GM19438 (cell line): Measurements from ENCODE around the gene CEACAM20.
"Not testable (repeated sequence)": the region's sequence is repeated elsewhere in the genome, so short reads cannot be mapped to it uniquely, and the experiment has no call there.

Experiments used
- ATAC-seq: cut with Tn5 transposase; IDR thresholded peaks from one replicate; pipeline ENCODE4 v1.9.1; 2021; ENCODE audit warnings: low read depth; ENCODE audit not compliant: unreplicated experiment

The CEACAM20 gene

DNA sequence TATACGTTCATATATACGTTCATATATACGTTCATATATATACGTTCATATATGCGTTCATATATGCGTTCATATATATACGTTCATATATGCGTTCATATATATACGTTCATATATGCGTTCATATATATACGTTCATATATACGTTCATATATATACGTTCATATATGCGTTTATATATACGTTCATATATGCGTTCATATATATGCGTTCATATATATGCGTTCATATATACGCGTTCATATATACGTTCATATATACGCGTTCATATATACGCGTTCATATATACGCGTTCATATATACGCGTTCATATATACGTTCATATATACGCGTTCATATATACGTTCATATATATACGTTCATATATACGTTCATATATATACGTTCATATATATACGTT is 21.5 kb upstream of the CEACAM20 start:
- not testable (repeated sequence) for ATAC-seq

DNA sequence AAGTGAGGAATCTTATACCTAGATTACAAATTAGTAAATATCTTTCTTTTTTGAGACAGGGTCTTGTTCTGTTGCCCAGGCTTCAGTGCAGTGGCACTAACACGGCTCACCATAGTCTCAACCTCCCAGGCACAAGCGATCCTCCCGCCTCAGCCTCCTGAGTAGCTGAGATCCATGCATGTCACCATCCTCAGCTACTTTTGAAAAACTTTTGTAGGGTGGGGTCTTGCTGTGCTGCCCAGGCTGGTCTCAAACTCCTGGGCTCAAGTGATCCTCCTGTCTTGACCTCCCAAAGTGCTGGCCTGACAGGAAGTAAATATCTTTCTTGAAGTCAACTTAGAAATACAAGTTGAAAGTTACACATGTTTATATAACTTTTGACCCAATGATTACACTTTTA is 20.0 kb upstream of the CEACAM20 start:
- ATAC-seq: no peak

GRCh38 chr19:44548736-44549135 is 19.3 kb upstream of the CEACAM20 start:
- no peak for ATAC-seq

GRCh38 chr19:44544031-44544430 is 14.6 kb upstream of the CEACAM20 start:
- no peak for ATAC-seq

- ATAC-seq: no peak
Measured at GRCh38 chr19:44542671-44543070, 13.2 kb upstream of the CEACAM20 start.

GRCh38 chr19:44540736-44541135 is 11.3 kb upstream of the CEACAM20 start:
- no peak for ATAC-seq

GRCh38 chr19:44539991-44540390 is 10.5 kb upstream of the CEACAM20 start:
- no peak for ATAC-seq

- no peak for ATAC-seq
Measured at GRCh38 chr19:44539236-44539826, 9.9 kb upstream of the CEACAM20 start.

DNA sequence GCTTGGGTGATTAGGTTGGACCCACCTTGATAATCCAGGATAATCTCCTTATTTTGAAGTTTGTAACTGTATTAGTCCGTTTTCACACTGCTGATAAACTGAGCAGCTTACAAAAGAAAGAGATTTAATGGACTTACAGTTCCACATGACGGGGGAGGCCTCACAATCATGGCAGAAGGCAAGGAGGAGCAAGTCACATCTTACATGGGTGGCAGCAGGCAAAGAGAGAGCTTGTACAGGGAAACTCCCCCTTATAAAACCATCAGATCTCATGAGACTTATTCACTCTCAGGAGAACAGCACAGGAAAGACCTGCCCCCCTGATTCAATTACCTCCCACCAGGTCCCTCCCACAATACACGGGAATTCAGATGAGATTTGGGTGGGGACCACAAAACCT is 5.9 kb upstream of the CEACAM20 start:
- ATAC-seq: not testable (repeated sequence)

DNA sequence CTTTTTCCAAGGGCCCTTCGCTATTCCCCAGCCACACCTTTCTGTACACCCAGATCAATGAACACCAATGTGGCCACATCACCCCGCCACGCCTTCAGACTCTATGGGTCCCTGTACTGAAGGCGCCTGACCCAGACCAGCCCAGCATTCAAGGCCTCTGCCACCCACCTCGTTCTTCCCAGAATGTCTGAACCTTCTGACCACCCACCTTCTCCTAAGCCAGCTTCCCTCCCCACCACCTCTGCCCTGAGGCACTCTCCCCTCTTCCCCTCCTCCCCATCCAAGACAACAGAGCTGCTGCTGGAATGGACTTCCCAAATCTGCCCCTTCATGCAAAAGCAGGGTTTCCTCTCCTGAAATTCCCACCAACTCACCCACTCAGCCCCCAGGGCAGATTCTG is 3.3 kb upstream of the CEACAM20 start:
- no peak for ATAC-seq

- no peak for ATAC-seq
Measured at GRCh38 chr19:44530777-44531176, 1.3 kb upstream of the CEACAM20 start.

DNA sequence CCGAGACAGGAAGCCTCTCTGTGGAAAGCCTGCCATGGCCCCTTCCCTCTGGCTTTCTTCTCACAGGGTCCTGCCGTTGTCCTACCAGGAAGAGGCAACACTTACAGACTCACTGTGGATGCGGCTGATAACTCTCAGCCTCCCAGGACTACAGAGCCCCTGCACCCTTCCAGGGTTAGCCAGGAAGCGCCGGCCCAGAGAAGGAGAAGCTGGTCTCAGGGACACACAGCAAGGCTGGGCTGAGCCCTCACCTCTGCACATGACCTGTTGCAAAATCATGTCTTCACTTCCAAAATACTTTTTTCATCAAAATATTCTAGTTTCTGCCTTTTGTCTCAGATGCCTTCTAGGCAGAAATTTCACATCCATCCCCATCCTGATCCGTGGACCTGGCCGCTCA is 1.9 kb downstream of the CEACAM20 start:
- no peak for ATAC-seq

- no peak for ATAC-seq
Measured at GRCh38 chr19:44525721-44526430, 3.6 kb downstream of the CEACAM20 start.

GRCh38 chr19:44521370-44521769 is 8.1 kb downstream of the CEACAM20 start:
- no peak for ATAC-seq

DNA sequence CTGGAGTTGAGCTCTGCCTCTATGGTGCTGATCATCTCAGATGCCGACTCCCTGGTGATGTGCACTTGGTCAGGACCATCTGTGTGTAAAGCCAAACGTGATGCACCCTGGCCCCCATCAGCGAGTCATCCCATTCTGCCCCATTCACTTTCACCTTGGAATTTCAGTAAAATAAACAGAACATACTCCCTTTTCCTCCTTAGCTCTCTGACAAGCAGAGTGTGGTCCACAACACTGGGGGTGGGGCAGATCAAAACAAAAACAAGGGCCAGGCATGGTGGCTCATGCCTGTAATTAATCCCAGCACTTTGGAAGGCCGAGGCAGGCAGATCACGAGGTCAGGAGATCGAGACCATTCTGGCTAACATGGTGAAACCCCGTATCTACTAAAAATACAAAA is 12.3 kb downstream of the CEACAM20 start:
- no peak for ATAC-seq

DNA sequence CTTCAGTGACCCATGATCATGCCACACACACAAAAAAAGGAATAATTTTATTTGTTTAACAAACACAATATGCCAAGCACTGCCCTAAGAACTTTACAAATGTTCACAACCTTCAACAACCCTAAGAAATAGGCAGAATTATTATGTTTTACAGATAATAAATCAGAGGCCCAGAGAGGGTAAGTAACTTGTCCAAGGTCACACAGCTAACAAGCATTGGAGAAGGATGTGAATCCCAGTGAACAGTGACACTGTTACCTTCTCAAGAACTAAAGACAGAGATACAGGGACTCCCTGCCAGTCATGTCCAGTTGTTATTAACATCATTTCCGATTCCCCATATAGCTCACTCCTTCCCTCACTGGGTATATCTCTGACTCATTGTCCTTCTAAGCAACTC is 13.6 kb downstream of the CEACAM20 start:
- ATAC-seq: no peak

DNA sequence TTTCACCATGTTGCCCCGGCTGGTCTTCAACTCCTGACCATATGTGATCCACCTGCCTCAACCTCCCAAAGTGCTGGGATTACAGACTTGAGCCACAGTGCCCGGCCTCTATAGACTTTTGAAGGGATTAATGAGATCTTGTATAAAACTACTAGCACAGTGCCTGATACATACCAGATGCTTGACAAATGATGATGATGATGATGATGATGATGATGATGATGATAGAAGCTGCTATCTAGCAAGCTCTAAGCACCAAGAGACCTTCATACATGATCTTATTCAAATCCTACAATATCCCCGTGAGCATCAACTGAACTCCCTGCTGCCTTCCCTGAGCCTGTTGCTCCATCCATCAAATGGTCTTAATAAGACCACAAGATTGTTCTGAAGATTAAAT is 14.4 kb downstream of the CEACAM20 start:
- ATAC-seq: no peak

DNA sequence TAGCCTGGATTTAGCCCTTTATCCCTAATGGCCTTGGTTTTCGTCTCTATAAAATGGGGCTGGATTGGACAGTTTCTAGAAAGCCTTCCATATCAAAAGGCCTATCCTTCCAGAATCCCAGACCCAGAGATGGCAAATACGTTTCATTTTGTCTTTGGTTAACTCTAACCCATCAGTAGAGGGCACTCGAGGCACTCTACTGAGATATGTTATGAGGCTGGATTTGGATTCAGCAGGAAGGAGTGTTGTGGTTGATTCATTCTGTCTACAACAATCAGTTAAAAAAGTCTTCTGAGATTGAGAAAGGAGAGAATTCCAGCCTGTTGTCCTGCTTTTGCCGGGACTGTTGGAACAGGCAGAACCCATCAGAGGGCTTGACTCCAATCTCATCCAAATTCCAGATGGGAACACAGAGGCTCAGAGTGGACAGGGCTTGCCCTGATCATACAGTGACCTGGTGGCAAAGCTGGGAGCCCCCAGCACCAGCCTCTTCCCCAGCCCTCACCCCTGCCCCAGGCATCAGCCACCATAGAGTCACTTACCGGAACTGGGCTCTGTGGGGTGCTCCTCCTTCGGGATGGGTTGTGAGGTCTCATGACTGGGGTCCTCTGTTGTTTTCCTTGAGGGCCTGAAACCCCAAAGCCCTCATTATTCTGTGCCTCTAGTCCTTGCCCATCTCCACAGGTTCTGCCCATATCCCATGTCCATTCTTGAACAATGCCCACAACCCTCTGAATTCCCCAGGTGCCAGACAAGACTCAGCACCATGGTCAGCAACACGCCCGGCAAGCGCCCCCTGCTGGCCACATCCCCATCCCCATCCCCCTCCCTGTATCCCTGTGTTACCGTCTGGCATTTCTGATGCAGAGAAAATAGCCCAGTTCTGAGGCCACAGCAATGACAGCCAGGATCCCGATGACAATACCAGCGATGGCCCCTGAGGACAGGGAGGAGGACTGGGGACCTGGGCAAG is 16.9 kb downstream of the CEACAM20 start:
- no peak for ATAC-seq

DNA sequence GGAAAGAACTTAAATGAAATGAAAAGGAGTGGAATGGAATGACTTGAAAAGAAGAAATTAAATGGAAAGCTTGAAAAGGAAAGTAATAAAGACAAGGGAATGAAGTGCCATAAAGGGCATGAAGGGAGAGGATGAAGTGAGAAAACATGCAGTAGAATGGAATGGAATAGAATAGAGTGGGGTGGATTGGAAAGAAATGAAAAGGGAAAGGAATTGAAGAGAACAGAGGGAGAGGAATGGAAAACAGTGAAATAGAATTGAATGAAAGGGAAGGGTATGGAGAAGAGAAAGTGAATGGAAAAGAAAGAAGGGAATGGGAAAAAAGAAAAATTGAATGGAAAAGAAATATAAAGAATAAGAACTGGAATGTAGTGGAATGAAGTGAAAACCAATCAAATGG is 20.0 kb downstream of the CEACAM20 start:
- no peak for ATAC-seq

- peak; percentile 88 for ATAC-seq
Measured at GRCh38 chr19:44499962-44500949, 29.2 kb downstream of the CEACAM20 start, which contains the start of gene ZNF180. TSS of gene ZNF180 (minus strand) at chr19:44500522. CDS start at chr19:44497334, 3,188 bp downstream.
